Lower leg skin (tissue), 3 donors: ENCODE measurements around the gene FCGR2B.
"Not testable (repeated sequence)": the region's sequence is repeated elsewhere in the genome, so short reads cannot be mapped to it uniquely, and the experiment has no call there.

ENCODE experiments used
- POLR2A ChIP-seq, 2 donors: fragments of 450-650 bp; IDR thresholded peaks; one replicate each; pipeline ENCODE4 v1.6.1; 2016 to 2017; ENCODE audit warnings: antibody characterized with exemption in 2 of 2, mild to moderate bottlenecking in 1 of 2, moderate library complexity in 1 of 2
- TF ChIP-seq, protein P1 (sequence below), 3 donors: fragments of 450-650 bp; IDR thresholded peaks; one replicate each; pipeline ENCODE4 v1.5.1; 2016; ENCODE audit warnings: antibody characterized with exemption in 3 of 3, mild to moderate bottlenecking in 3 of 3, moderate library complexity in 2 of 3

DNA sequence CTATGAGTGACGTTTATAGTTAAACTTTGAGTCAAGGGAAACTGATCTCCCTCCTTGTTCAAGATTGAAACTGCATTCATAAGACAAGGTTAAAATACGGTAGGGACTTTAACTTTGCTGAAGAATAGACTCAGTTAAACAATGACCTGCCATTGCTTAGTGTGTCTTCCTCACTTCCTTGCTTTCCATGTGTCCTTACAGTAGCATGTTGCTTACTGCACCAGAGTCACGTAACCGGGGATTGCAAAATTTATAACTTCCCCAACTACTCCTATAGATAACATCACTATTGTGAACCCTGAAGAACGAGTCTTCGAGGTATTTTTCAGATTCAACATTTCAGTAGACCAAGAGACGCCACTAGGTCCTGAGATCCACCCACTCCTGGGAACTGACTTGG is 9.4 kb upstream of the FCGR2B start:
- TF ChIP-seq, protein P1, sequence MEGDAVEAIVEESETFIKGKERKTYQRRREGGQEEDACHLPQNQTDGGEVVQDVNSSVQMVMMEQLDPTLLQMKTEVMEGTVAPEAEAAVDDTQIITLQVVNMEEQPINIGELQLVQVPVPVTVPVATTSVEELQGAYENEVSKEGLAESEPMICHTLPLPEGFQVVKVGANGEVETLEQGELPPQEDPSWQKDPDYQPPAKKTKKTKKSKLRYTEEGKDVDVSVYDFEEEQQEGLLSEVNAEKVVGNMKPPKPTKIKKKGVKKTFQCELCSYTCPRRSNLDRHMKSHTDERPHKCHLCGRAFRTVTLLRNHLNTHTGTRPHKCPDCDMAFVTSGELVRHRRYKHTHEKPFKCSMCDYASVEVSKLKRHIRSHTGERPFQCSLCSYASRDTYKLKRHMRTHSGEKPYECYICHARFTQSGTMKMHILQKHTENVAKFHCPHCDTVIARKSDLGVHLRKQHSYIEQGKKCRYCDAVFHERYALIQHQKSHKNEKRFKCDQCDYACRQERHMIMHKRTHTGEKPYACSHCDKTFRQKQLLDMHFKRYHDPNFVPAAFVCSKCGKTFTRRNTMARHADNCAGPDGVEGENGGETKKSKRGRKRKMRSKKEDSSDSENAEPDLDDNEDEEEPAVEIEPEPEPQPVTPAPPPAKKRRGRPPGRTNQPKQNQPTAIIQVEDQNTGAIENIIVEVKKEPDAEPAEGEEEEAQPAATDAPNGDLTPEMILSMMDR (IDR thresholded peaks at IDR 0.05), result not testable (repeated sequence)
- TF ChIP-seq POLR2A (IDR thresholded peaks at IDR 0.05), result not testable (repeated sequence)
